GM21723 (cell line): ENCODE results near the gene POLG.

Source experiments
- ATAC-seq: cut with Tn5 transposase; IDR thresholded peaks from one replicate; pipeline ENCODE4 v1.9.1; 2021; ENCODE audit warnings: mild to moderate bottlenecking, moderate library complexity; ENCODE audit not compliant: unreplicated experiment

The POLG gene

DNA sequence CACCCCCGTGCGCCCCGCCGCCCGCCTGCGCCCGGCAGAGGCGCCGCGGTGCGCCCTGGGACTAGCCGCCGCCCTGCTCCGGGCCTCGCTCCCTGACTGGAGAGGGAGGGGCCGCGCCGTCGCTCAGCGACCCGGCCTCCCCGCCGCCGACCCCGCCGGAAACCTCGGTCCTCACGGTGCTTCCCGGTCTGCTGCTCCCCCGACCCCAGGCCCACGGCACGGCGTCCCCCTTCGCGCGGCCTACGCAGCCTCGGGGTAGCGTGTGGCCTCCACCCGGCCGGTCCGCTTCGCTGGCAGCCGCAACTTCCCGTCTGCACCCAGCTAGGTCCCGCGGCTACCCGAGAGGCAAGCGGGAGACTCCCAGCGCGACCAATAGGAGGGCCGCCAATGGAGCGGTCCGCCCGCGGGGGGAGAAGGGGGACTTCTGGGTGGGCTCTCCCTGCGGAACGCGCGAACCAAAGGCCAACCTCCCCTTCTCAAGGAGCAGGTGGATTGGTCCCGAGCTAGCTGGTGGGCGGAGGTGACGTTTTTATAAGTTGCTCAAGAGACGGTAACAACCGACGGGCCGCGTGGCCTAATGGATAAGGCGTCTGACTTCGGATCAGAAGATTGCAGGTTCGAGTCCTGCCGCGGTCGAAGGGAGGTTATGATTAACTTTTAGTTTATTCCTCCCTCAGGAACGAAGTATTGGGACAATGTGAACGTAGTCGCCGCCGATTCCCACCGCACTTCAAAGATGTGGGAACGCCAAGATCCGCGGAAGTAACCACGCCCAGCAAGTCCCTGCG, at the start of gene POLG:
Gene POLG (minus strand): TSS at position 315 of the 788 bp plus-strand sequence. CDS start 1,070 bp downstream, outside the sequence.
- ATAC-seq = peak; percentile 92

DNA sequence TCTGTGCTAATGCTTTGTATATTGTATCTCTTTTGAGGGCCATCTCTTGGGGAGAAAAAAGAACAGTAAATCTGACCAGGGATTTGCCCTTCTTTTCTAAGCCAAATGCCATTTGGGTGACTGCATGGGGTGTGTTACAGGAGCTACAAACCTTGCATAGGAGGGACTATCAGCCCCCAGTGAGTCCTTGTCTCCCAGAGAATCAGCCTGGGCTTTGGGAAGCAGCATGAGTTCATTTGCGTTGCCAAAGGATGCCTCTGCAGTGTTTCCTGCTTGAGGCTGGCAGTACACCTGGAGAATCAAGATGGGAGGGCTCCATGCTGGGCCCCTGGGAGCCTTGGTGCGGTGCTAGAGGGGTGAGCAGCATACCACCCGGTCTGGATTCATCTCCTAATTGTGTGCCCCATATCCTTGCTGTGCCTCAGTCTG, 49.6 kb upstream of the POLG start:
- no peak for ATAC-seq

DNA sequence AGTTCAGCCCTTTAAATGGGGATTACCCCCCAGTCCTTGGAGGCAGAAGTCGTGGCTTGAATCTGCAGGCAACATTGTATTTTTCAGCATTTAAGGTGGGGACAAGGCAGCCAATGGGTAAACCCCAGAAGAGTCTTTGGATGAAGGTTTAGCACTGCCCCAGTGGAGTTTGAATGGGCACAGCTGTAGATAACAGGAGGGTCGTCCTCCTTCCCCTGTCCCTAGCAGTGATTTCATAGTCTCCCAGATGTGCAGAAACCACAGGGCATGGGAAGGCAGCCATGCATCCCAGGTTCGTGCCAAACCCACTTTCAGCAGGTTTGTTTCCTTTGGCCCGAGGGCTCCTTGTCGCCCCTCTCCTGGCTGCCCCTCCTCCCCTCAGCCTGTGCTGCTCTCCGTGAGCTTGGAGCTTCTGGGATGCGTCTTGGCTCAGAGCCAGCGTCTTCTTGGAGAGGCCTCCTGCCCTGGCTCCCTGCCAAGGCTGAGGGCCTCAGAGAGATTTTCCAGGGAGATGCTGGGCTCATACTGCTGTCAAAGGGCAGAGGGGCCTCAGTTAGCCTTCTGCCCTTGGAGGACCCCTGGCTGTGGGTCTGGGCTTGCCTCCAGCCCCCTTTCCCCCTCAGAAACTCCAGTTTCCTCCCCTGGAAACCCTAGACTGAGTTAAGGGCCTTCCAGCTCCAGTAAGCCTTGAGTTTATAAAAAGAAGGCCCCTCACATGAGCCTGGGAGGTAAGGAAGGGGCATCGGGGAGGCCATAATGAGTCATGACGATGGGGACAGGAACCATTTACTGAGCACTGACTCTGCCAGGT, 48.9 kb upstream of the POLG start:
- no peak for ATAC-seq

DNA sequence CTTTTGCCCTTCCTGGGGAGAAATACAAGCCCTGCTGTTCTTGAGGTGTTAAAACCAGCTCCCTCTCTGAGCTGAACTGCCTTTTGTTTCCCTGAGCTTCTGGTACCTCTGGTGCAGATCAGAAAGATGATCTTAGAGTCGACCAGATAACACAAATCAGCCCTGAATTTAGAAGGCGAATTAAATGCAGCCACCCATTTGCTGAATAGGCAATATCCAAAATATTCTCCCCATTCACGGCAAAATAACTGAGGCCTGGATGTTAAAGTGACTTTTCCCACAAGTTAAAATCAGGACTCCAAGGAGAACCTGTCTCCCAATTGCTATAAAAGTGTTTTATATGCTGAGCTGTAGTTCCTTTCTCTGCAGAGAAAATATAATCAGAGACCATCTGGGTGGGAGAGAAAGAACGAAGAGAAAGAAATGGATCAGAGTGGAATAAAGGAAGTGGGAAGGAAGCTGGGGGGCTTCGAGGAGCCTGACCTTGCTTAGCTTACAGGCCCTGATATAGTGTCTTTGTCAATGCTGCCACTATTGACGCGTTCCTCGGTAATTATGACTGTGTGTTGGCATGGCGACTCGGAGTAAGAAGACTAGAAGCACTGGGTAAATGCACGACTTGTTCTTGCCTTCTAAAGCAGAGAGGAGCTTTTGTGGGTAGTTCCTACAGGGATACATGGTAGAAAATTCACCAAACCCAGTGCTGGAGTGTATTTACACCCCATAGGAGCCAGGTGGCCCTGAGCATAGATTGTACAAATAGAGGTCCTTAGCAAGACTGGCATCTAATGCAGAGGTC, 47.5 kb upstream of the POLG start:
- ATAC-seq = no peak

DNA sequence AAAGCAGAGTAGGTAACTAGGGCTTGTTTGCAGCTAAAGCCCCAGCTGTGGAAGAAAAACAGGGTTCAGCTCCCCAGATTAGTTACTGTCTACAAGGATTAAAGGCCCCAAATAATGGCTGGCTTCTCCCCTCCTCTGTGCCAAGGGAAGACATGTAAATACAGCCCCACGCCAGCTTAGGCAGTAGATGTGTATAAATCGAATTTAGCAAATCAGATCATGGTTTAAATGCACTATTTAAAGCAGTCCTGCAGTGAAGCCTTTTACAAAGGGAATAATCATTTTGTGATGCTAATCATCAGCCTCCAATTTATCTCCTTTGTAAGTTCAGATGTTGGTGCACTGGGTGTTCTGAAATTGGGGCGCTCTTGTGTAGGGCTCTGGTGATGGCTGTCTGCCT, 46.7 kb upstream of the POLG start:
- no peak for ATAC-seq

DNA sequence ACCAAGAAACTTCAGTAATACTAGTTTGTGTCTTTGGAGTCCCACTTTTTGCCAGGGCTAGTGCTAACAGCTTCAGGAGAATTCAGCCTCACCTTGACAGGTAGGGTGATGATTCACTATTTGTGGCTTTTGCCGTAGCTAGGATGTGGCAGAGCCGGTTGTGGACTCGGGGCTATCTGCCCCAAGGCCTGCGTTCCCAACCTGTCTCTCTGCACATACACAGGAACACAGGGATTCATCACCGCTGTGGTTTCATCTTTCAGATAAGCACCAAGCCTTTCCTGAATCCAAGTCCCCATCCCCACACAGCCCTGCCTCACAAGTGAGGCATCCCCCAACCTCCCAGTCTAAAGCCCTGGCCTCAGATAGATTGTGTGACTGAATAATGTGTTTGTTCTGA, 45.2 kb upstream of the POLG start:
- ATAC-seq = no peak

DNA sequence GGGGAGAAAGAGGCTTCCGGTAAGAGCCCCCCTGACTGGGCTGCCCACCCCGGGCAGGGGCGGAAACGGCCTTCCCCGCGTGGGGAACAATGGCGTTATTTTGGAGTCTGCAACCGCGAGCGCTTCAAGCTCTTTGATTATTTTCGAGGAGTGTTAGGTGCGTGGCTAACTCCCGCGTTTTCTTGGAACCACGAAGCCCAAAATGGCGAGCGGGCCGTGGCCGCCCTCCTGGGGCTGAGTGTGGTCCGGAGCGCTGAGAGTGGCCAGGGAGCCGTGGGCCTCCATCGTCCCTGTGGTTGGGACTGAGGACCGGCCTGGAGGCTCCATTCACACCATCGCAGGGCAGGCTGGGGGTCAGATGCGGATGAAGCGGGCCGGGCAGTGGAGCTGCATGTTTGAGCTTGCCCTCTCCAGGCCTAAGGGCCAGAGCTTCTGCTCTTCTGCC, 44.6 kb upstream of the POLG start:
- no peak for ATAC-seq

DNA sequence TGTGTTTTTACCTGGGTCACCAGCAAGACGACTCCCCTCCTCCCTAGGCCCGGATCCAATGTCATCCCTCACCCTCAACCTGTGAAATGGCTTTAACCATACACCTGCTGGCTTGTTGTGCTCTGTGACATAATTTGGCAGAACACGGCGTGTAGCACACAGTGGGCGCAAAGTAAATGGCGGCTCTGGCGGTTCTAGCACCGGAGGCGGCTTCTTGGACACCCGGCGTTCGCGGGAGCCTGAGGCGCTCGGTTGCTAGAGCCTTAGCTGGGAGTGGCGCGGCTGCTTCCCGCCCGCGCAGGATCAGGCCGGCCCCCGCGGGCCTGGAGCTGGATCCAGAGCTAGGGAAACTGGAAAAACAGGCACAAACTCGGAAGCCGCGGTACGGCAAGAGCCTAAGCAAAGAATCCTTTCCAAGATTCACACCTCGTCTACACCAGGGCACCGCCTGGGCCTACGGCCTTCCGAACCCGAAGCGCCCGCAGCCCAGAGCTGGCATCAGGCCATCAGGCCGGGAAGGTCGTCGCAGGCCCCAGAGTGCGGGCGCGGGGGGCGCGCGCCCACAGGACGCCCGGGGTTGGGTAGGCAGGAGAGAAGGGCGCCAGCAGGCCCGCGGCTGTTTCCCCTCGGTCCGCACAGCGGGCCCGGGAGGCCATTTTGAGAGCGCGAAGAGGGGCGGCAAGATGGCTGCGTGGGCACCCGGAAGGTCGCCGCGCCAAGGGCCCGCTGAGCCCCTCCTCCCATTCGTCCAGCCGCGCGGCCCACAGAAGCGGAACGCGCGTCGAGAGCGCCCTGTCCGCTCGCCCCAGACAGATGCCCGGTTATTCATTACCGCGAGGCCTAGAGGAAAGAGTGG, 43.9 kb upstream of the POLG start:
- no peak for ATAC-seq

DNA sequence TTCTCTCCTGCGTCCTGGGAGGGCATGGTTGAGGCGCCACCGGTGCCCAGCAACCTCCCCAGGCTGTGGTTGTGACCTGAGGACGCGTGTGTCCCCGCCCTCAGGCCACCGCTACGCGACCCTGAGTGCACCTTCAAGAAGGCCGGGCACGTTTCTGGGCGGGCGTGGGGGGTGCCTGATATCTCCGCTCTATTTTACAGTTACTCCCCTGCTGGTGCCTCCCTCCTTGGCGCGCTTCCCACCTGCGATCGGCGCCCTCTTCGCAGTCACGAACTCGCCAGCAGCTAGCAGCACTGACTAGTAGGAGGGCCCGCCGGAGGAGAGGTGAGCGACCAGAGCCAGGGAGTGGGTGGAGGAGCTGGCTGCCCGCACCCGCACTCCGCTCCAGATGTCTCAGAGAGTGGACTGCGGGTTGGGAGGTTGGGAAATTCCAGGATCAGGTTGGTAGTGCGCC, 43.2 kb upstream of the POLG start:
- no peak for ATAC-seq

DNA sequence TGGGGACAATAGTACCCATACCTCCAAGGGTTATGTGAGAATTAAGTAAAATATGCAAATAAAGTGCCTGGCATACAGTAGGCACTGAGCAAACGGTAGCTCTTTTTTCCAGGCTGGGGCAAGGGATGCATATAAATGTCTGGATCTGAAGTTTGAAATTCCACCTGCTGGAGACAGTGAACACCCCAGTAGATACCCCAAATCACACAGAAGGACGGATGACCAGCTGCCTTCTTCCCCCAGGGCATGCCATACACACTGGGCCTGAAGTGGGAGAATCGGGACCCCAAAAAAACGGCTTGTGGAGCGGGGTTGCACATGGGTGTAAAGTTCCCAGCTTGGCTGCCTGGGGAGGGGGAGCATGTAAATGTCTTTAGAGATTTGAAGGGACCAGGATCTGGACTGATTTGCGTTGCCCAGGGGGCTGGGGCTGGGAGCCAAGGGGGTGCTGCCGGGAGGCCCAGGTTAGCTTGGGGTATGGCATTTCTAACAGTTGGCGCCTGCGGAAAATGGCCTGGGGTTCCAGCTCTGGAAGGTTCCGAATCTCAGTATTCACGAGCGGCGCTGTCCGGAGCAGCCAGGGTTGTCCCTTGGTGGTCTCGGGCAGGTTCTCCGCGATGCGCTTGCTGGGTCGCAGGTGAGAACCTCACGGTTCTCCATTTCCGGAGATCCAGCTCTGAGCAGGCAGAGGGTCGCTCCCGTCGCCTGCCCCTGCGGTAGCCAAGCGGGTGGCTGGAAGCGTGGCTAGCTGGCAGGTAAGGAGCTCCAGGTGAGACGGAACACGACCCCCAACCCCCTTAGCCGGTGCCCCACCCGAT, 42.6 kb upstream of the POLG start:
- ATAC-seq = no peak

DNA sequence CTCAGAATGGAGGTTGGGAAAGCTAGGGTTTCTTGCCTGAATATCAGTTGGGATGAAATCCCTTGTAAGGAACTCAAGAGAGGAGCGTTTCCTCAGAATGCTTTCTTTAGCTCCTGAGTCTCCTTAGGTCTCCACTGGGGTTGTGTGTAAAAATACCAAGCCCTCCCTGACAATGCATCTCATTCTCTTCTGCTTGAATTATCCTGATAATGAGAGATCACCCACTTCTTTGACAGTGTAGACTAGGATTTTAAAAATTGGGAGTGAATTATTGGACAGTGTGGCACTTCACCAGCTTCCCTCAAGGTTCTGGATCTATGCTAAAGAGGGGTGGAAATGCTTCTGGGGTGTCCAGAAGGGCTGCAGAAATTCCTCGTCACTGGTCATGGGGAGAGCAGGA, 41.8 kb upstream of the POLG start:
- ATAC-seq = no peak

DNA sequence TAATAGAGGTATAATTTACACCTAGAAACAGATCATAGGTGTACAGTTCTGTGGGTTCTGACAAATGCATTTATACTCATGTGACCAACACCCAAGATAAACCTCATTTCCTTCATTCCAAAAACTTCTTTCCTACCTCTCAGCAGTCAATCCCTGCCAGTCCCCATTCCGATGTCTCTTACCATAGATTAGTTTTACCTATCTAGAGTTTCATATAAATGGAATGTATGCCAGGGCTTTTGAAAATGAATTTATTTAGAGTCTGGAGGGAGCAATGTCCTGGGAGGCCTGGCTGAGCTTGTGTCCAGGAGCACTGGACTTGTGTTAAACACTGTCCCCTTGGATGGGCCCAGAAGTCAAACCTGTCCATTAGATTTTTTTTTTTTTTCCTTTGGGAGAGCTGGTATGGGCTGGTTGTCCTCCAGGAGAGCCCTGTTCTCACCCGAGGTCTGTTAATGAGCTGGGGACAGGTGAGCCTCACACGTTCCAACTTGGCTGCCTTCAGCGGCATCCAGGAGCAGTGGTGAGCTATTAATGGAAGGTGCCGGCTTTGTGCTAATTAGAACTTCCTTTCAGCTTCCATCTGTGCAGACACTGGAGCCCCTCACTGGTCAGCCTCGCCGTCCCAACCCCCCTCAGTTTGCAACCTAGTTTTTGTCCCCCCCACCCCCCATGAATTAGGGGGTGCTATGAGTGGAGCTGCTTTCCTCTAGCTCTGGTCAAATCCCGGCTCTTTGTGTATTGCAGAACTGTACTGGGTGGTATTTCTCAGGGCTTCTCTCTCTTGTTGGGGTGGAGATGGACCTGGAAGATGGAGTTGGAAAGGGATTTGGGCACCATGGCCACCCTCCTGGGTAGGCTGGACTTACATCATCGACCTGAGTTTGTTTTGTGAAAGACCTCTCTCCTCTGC, 40.7 kb upstream of the POLG start:
- no peak for ATAC-seq

DNA sequence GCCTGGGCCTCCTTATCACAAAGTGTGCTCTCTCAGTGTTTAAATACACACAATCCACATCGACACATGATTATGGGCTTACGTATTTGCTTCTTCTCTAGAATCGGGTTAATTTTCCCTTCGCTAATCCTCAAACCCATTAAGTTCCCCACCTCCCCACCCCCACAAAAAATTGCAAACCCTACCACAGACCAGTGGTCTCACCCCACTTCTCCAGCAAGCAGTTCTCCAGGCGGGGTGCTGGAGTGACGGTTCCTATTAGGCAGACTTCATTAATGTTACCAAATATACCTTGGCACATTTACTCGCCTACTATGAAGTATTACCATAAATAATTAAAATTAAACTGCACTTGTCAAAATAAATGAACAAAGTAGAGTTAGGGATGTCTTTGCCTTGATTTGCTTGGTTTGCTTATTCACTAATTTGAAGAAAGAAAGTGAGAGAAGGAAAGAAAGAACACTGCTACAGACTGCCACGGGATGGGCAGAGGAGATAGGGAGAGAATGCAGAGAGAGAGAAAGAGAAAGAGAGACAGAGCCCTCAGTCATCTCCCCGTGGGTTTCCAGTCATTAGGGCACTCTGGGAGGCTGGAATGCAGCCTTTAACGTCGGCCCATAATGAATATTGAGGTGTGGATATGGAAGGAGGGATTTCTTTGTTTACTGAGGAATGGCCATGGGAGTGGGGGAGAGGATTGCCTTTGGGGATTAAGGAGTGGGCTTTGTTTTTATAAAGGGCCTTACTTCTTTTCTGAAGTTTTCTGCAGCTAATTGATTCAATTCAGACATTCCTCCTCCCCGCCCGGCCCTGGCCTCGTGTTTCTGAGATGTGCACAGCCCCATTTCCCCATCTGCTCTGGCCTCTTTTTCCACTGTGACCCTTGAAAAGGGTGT, 39.7 kb upstream of the POLG start:
- ATAC-seq = no peak

DNA sequence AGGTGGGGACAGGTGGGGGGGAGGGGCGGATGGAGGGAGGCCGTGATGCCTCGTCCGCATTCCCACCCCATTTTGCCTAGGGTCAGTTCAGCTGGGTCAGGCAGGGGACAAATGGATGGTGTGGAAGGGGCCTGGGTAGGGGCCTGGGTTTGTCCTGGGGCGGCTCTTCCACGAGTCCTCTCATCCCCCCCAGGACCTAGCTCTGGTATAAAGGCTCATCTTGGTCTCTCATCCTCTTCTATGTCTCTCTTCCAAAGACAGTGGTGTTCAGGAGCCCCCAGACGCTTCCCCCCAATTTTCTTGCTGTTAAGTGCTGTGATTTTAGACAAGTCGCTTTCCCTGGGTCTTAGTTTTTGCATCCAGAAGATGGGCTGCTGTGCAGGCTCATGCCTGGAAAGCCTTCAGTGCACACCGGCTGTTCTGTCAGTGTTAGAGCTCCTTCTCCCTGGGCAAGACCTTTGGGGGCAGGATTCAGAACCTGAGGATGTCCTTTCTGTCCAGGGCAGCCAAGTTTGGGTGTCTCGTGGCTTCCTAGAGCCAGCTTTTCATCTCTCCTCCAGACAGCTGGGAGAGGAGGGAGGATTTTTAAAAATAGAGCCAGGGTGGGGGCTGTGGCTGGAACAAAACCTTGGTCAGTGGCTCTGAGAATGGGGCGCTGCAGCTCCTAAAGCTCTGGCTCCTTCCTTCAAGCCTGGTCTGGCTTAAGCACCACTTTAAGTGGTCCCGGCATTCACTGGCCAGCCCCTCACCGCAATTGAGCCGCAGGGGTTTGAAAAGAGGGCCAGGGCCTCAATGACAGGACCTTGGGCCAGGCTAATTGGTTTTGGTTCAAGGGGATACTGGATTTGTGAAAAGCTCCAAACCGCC, 37.7 kb upstream of the POLG start:
- ATAC-seq = no peak

DNA sequence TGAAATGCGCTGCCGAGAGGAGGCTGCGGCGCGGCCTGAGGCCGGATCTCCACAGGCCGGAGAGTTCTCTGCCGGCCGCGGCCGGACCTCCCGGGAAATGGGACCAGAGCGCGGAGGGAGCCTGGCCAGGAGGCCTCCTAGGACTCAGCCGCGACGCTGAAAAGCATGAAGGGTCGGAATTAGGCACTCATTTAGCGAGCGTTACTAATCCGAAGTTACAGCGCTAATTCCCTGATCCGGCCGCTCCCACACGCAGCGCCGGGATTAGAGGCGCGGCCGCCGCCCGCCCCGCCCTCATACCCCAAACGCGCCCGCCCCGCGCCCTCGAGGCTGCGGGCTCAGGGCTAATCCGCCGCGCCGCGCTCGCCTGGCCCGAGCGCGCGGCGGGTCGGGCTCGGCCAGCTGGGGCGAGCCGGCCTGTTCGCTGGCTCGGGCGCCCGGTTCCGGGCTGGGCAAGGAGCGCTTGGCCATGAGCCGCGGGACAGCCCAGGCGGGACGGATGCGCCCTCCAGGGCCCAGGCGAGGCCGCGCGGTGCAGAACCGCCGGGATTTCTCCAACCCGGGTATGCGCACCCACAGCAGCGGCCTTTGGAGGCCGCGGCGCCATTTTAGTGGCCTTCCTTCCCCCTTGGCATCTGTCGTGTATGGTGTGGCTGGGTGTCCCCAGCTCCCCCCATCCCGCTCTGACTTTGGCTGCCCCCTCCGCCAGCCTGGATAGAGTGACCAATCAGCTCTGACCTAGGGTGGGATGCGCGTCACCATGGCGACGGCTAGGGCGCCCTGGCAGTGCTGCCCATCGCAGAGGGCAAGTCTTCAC, 36.8 kb upstream of the POLG start:
- ATAC-seq = no peak

DNA sequence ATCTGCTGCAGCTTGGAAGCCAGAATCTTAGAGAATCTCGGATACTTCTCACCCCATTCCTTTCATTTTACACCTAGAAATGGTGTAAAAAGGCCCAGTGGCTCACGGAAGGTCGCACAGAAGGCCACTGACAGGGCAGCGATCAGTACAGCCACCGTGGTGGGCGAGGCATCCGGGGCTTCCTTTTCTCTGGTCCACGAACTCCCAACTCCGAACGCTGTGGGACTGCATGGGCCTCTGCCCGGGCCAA, 36.3 kb upstream of the POLG start:
- ATAC-seq = no peak
